GM23248 (cell line): ENCODE measurements around the gene CFAP58.

Source experiments
- EZH2 ChIP-seq: fragments of 200-600 bp; sonication (generic); IDR thresholded peaks from 2 replicates; pipeline ENCODE4 v1.6.1; 2018; ENCODE audit warnings: antibody characterized with exemption, mild to moderate bottlenecking; ENCODE audit not compliant: insufficient read depth, poor library complexity, severe bottlenecking
- EZH2phosphoT487 ChIP-seq: fragments of 200-600 bp; sonication (generic); IDR thresholded peaks from 2 replicates; pipeline ENCODE4 v1.6.1; 2018; ENCODE audit warnings: antibody characterized with exemption, moderate library complexity, mild to moderate bottlenecking, low read depth; ENCODE audit not compliant: insufficient read depth

- no peak for TF ChIP-seq EZH2phosphoT487
- TF ChIP-seq EZH2: no peak
Measured at GRCh38 chr10:104430360-104430759, 76.7 kb downstream of the CFAP58 start.
